ENCODE data around the gene RFX8. TPM values are rescaled to one million over a fixed set of nuclear protein-coding genes. Genes with fewer than 3 reads are reported as not detected.
A peak's percentile ranks its signal among the peaks of the same experiment; 100 is the strongest.

Gene RFX8
- total and polyA plus RNA-seq, 8 donors: 0.13 to 0.92 TPM; not detected in 6

DNA sequence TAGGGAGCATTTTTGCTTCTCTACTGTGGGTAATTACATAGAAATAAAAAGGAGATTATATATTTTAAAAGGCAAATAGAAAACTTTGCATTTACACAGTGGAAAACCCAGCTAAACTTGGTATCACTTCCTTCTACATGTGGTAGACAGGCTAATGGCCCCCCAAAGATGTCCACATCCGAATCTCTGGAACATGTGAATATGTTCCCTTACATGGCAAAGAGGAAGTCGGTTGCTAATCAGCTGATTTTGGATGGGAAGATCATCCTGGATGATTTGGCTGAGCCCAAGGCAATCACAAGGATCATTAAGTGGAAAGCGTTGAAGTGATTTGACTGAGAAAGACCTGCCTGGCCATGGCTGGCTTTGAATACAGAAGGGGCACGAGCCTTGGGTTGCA is 113.8 kb downstream of the RFX8 start:
- intact Hi-C loops (cut with DNase I; ENCODE audit: low total_unique reads): no loop called here
- Histone ChIP-seq H3K4me3 (no peak overlapping the region), H3K9me3 (no peaks in the 10 kb centered on the region), H3K4me1 (no peaks in the 10 kb centered on the region), H3K36me3 (no peaks in the 10 kb centered on the region), H3K27ac (no peak overlapping the region), H3K27me3 (no peaks in the 10 kb centered on the region)
- 65 to 81% (median 72%) methylated on average over 4 of the region's 4 CpGs for WGBS, 5 donors
- no peak for DNase-seq
- TF ChIP-seq POLR2AphosphoS5 (IDR thresholded peaks at IDR 0.05): no peak
- TF ChIP-seq, protein P1, sequence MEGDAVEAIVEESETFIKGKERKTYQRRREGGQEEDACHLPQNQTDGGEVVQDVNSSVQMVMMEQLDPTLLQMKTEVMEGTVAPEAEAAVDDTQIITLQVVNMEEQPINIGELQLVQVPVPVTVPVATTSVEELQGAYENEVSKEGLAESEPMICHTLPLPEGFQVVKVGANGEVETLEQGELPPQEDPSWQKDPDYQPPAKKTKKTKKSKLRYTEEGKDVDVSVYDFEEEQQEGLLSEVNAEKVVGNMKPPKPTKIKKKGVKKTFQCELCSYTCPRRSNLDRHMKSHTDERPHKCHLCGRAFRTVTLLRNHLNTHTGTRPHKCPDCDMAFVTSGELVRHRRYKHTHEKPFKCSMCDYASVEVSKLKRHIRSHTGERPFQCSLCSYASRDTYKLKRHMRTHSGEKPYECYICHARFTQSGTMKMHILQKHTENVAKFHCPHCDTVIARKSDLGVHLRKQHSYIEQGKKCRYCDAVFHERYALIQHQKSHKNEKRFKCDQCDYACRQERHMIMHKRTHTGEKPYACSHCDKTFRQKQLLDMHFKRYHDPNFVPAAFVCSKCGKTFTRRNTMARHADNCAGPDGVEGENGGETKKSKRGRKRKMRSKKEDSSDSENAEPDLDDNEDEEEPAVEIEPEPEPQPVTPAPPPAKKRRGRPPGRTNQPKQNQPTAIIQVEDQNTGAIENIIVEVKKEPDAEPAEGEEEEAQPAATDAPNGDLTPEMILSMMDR (IDR thresholded peaks at IDR 0.05): no peak
- TF ChIP-seq POLR2A (IDR thresholded peaks at IDR 0.05): no peak
- no peak for TF ChIP-seq EP300 (IDR thresholded peaks at IDR 0.05)

DNA sequence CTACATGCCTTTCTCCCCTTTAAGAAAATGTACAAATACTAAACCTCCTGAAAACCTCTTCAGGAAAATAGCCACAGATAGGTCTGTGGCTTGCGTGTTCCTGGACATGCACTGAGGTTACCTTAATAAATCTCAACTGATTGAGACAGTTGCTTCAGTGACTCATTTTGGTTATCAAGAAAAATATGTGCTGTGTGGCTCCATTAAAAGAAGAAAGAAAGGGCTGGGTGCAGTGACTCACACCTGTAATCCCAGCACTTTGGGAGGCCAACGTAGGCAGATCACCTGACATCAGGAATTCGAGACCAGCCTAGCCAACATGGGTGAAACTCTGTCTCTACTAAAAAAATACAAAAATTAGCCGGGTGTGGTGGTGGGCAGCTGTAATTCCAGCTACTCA is 114.7 kb downstream of the RFX8 start:
- Histone ChIP-seq H3K36me3 (no peaks in the 10 kb centered on the region), H3K4me3 (no peak overlapping the region), H3K9me3 (no peaks in the 10 kb centered on the region), H3K27me3 (no peaks in the 10 kb centered on the region), H3K4me1 (no peaks in the 10 kb centered on the region), H3K27ac (no peak overlapping the region)
- intact Hi-C loops (cut with DNase I; ENCODE audit: low total_unique reads): no loop called here
- DNase-seq: peak in 1 of 2 donors; percentile 41
- TF ChIP-seq POLR2AphosphoS5 (IDR thresholded peaks at IDR 0.05): peak in 1 of 3 donors; percentile 23
- TF ChIP-seq, protein P1 (IDR thresholded peaks at IDR 0.05): no peak
- 31 to 47% (median 38%) methylated on average over 4 of the region's 4 CpGs for WGBS, 5 donors

DNA sequence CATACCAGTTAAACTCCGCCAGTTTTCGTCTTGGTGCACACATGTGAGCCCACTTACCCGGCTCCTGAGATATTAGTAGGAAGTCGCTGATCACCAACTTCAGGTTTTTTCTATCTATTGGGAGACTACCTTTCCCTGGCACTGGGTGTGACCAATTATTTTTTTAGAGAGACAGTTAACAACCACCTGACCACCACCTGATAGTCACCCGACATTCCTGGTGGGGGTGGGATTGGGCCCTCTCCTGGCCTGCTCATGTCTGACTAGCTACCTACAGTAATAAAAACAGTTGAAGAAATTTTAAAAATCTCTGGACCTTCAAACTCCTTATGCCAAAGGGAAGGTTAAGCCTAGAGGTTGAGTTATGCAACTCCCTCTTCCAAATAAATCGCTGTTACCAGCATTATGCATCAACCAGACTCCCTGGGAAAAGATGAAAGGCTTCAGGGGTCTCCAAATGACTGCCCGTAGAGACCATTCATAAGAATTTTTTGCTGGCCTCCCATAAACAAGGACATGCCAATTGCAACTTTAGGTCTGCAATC is 115.4 kb downstream of the RFX8 start:
- no peak for TF ChIP-seq POLR2A (IDR thresholded peaks at IDR 0.05)
- H3K27ac ChIP-seq: no peak overlapping the region
- intact Hi-C loops (cut with DNase I; ENCODE audit: low total_unique reads): no loop called here

DNA sequence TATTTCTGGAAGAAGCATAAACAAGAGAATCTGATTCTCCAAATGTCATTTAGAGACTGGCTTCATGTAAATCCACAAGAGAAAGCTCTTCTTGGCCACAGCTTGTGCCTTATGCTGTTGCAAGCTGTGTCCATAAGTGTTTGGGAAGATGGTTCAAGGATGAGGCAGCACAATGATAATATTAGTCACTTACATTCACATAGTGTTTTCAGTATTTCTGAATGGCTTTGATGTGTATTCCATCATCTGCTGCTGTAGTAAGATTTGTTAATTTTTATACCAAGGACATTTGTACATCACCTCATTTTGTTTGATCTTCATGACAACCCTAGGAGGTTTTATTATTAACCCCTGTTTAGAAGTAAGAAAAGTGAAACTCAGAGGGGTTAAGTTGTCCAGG is 117.5 kb downstream of the RFX8 start:
- no peak for DNase-seq
- TF ChIP-seq, protein P1 (IDR thresholded peaks at IDR 0.05): no peak
- TF ChIP-seq EP300 (IDR thresholded peaks at IDR 0.05): no peak
- TF ChIP-seq POLR2AphosphoS5 (IDR thresholded peaks at IDR 0.05): no peak
- no peak for TF ChIP-seq POLR2A (IDR thresholded peaks at IDR 0.05)
- Histone ChIP-seq H3K4me1 (no peaks in the 10 kb centered on the region), H3K9me3 (no peaks in the 10 kb centered on the region), H3K4me3 (no peak overlapping the region), H3K27ac (no peak overlapping the region), H3K36me3 (no peaks in the 10 kb centered on the region), H3K27me3 (no peaks in the 10 kb centered on the region)
- intact Hi-C loops (cut with DNase I; ENCODE audit: low total_unique reads): no loop called here

More for the DNA sequence above, 115.4 kb downstream of the RFX8 start:
- Histone ChIP-seq H3K4me3 (no peak overlapping the region), H3K4me1 (no peaks in the 10 kb centered on the region), H3K9me3 (no peaks in the 10 kb centered on the region), H3K27me3 (no peaks in the 10 kb centered on the region), H3K36me3 (no peaks in the 10 kb centered on the region)
- WGBS, 5 donors: 86 to 94% (median 89%) methylated on average over 7 of the region's 7 CpGs
- no peak for DNase-seq

DNA sequence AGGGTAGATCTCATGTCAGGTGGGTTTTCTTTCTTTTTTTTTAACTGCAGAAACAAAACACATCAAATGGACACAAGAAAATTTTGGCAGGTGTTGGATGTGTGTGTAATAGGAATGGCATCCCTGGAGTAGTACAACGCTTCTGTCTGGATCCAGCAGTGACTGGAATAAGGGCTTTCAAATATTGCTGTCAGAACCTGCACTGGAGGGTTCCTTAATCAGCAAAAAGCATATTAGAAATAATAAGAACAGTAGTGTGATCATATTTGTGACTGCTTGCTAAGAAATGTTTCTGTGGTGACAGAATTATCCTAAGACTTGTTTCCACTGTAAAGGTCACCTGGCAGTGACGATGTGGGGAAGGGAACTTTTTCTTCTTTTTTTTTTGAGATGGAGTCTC is 118.4 kb downstream of the RFX8 start:
- 61 to 85% (median 77%) methylated on average over 2 of the region's 2 CpGs for WGBS, 5 donors
- DNase-seq: no peak
- no peak overlapping the region for H3K4me3 ChIP-seq
- TF ChIP-seq EP300 (IDR thresholded peaks at IDR 0.05) (no peak), POLR2AphosphoS5 (IDR thresholded peaks at IDR 0.05) (no peak), POLR2A (IDR thresholded peaks at IDR 0.05) (no peak)
- TF ChIP-seq, protein P1 (IDR thresholded peaks at IDR 0.05): no peak
- no peak overlapping the region for H3K27ac ChIP-seq
- H3K9me3 ChIP-seq: no peaks in the 10 kb centered on the region
- intact Hi-C loops (cut with DNase I; ENCODE audit: low total_unique reads): no loop called here
- no peaks in the 10 kb centered on the region for H3K36me3 ChIP-seq
- no peaks in the 10 kb centered on the region for H3K4me1 ChIP-seq
- H3K27me3 ChIP-seq: no peaks in the 10 kb centered on the region

Data from stomach (tissue), 9 donors.